OCI-LY1 (cell line): Measurements from ENCODE around the gene VPS25.

ENCODE experiments used
- EZH2 ChIP-seq: fragments of 200-600 bp; sonication (generic), shearing (Covaris generic); IDR thresholded peaks from 2 replicates; pipeline ENCODE4 v1.8.0; 2017; ENCODE audit warnings: borderline replicate concordance, mixed run types, mild to moderate bottlenecking, antibody characterized with exemption, low read length, moderate library complexity, mixed read lengths
- TF ChIP-seq, protein P1 (sequence below): fragments of 200-600 bp; sonication (generic), shearing (Covaris generic); IDR thresholded peaks from 2 replicates; pipeline ENCODE4 v1.5.1; 2017; ENCODE audit warnings: mild to moderate bottlenecking, antibody characterized with exemption, low read length, moderate library complexity, mixed read lengths

DNA sequence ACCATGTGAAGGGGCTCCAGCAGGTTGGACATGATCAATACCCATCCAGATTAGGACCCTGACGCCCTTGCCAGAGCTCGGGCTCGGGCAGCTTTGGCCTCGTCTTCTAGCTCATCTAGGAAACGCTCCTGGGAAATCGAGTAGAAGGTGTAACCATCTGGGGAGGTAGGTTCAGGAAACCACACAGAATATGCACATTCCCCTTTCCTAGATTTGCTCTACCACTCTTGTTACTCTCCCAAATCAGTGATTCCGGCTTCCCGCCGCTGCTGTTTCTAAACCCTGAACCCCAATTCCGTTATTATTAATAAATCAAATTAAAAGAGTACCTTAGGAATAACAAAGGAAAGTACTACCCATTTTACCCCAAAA is 24.7 kb downstream of the VPS25 start:
- TF ChIP-seq EZH2: no peak
- TF ChIP-seq, protein P1, sequence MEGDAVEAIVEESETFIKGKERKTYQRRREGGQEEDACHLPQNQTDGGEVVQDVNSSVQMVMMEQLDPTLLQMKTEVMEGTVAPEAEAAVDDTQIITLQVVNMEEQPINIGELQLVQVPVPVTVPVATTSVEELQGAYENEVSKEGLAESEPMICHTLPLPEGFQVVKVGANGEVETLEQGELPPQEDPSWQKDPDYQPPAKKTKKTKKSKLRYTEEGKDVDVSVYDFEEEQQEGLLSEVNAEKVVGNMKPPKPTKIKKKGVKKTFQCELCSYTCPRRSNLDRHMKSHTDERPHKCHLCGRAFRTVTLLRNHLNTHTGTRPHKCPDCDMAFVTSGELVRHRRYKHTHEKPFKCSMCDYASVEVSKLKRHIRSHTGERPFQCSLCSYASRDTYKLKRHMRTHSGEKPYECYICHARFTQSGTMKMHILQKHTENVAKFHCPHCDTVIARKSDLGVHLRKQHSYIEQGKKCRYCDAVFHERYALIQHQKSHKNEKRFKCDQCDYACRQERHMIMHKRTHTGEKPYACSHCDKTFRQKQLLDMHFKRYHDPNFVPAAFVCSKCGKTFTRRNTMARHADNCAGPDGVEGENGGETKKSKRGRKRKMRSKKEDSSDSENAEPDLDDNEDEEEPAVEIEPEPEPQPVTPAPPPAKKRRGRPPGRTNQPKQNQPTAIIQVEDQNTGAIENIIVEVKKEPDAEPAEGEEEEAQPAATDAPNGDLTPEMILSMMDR: no peak
